Nephron progenitor cell (in vitro differentiated cells): ENCODE results near the gene WDR83.
"Not testable (repeated sequence)": the region's sequence is repeated elsewhere in the genome, so short reads cannot be mapped to it uniquely, and the experiment has no call there.

ENCODE experiments used
- DNase-seq: peaks from one replicate; pipeline ENCODE4 v3.0.0; 2021
- H3K27ac Mint-ChIP-seq: 2 replicates; pipeline ENCODE4 v1.8.0; 2021; ENCODE audit warnings: mild to moderate bottlenecking, moderate library complexity, mixed read lengths
- H3K27me3 Mint-ChIP-seq: 2 replicates; pipeline ENCODE4 v1.8.0; 2021; ENCODE audit warnings: mild to moderate bottlenecking, low read depth, mixed read lengths; ENCODE audit not compliant: poor library complexity
- H3K36me3 Mint-ChIP-seq: 2 replicates; pipeline ENCODE4 v1.8.0; 2021; ENCODE audit warnings: low read depth, mixed read lengths
- H3K4me1 Mint-ChIP-seq: 2 replicates; pipeline ENCODE4 v1.8.0; 2021; ENCODE audit warnings: mixed read lengths
- H3K4me3 Mint-ChIP-seq: 2 replicates; pipeline ENCODE4 v1.8.0; 2021; ENCODE audit warnings: mild to moderate bottlenecking, moderate library complexity, mixed read lengths
- H3K9me3 Mint-ChIP-seq: 2 replicates; pipeline ENCODE4 v1.8.0; 2021; ENCODE audit warnings: mild to moderate bottlenecking, moderate library complexity, mixed read lengths
- CTCF ChIP-seq: fragments of 200-600 bp; sonication (generic); IDR thresholded peaks from 2 replicates; pipeline ENCODE4 v1.5.0; 2021; ENCODE audit warnings: antibody characterized with exemption

Gene WDR83

GRCh38 chr19:12641456-12641855, 25.2 kb upstream of the WDR83 start:
- no peak for DNase-seq
- no peak for TF ChIP-seq CTCF
- peaks cover 14% of the 10 kb centered on the region for H3K36me3 Mint-ChIP-seq
- peaks cover 6% of the 10 kb centered on the region for H3K4me1 Mint-ChIP-seq
- peaks cover 13% of the 10 kb centered on the region for H3K27me3 Mint-ChIP-seq
- no peak overlapping the region for H3K27ac Mint-ChIP-seq
- H3K9me3 Mint-ChIP-seq, result peaks cover 24% of the 10 kb centered on the region
- no peak overlapping the region for H3K4me3 Mint-ChIP-seq

DNA sequence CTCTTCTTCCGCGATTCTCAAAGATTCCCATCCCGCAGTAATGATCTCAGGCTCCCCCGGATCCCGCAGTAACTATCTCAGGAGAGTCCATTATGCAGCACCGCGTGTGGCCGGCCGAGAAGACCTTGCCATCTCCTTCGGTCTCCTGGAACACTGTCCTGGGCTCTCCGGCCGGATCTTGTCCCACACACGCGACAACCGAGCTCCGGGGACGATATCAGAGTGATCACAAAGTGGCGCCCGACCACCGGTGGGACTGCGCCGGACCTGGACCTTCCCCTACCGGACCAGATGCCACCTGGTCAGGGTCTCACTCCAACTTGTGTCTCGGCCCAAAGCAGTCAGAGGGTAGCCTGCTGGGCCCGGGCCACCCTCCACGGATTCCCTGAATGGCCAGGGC, 24.1 kb upstream of the WDR83 start:
- H3K4me1 Mint-ChIP-seq, result peaks cover 6% of the 10 kb centered on the region
- no peak overlapping the region for H3K27ac Mint-ChIP-seq
- no peak for TF ChIP-seq CTCF
- H3K36me3 Mint-ChIP-seq, result peaks cover 10% of the 10 kb centered on the region
- H3K27me3 Mint-ChIP-seq, result peaks cover 13% of the 10 kb centered on the region
- peaks cover 19% of the 10 kb centered on the region for H3K9me3 Mint-ChIP-seq
- no peak for DNase-seq
- H3K4me3 Mint-ChIP-seq, result no peak overlapping the region

- H3K4me3 Mint-ChIP-seq, H3K27ac Mint-ChIP-seq, DNase-seq, H3K4me1 Mint-ChIP-seq: not testable (repeated sequence)
- peaks cover 13% of the 10 kb centered on the region for H3K27me3 Mint-ChIP-seq
- H3K36me3 Mint-ChIP-seq, result peaks cover 16% of the 10 kb centered on the region
- peaks cover 13% of the 10 kb centered on the region for H3K9me3 Mint-ChIP-seq
These were observed 22.9 kb upstream of the WDR83 start for GRCh38 chr19:12643716-12644115.

- DNase-seq, result no peak
- no peak overlapping the region for H3K4me3 Mint-ChIP-seq
- H3K9me3 Mint-ChIP-seq, result no peaks in the 10 kb centered on the region
- H3K27ac Mint-ChIP-seq, result no peak overlapping the region
- peaks cover 7% of the 10 kb centered on the region for H3K27me3 Mint-ChIP-seq
- H3K36me3 Mint-ChIP-seq, result peaks cover 29% of the 10 kb centered on the region
- TF ChIP-seq CTCF, result no peak
- H3K4me1 Mint-ChIP-seq, result no peaks in the 10 kb centered on the region
These were observed 20.1 kb upstream of the WDR83 start for GRCh38 chr19:12646551-12646950.

GRCh38 chr19:12647047-12647446, 19.6 kb upstream of the WDR83 start:
- TF ChIP-seq CTCF, result no peak
- peaks cover 7% of the 10 kb centered on the region for H3K27me3 Mint-ChIP-seq
- H3K36me3 Mint-ChIP-seq, result peaks cover 34% of the 10 kb centered on the region
- DNase-seq, result no peak
- no peak overlapping the region for H3K27ac Mint-ChIP-seq
- H3K4me3 Mint-ChIP-seq, result no peak overlapping the region
- H3K9me3 Mint-ChIP-seq, result no peaks in the 10 kb centered on the region
- no peaks in the 10 kb centered on the region for H3K4me1 Mint-ChIP-seq

GRCh38 chr19:12647490-12648071, 19.0 kb upstream of the WDR83 start:
- no peak for TF ChIP-seq CTCF
- Mint-ChIP-seq H3K36me3 (peaks cover 36% of the 10 kb centered on the region), H3K4me1 (no peaks in the 10 kb centered on the region), H3K4me3 (no peak overlapping the region), H3K27ac (no peak overlapping the region), H3K9me3 (no peaks in the 10 kb centered on the region), H3K27me3 (peaks cover 7% of the 10 kb centered on the region)
- DNase-seq, result peak; percentile 26
